IMR-90 (cell line): ENCODE data around the gene RPLP1. TPM values are rescaled to one million over a fixed set of nuclear protein-coding genes. Genes with fewer than 3 reads are reported as not detected.

Experiments
- ATAC-seq: fragments of 200-7000 bp; cut with Tn5 transposase; 2 replicates; pipeline ENCODE4 v1.9.1; 2020; ENCODE audit warnings: low read depth, mild to moderate bottlenecking, moderate library complexity
- BruUV-seq: library from RNA; stranded (reverse); fragments of 400-500 nt; replicated peaks from 2 replicates; lab custom pipeline; 2021; lab: Mats Ljungman, UMichigan
- CTCF ChIA-PET: fragments of 300-600 bp; formaldehyde crosslinking; extraction: SDS; loops from one replicate; lab custom pipeline; 2021; ENCODE audit warnings: antibody characterized with exemption; lab: Yijun Ruan, JAX
- POLR2A ChIA-PET: fragments of 300-600 bp; sonication (Branson Sonifier 250); formaldehyde crosslinking; loops from one replicate; lab custom pipeline; 2022; ENCODE audit warnings: antibody characterized with exemption; ENCODE audit not compliant: unreplicated experiment; lab: Charles Lee
- DNase-seq: peaks from one replicate; pipeline ENCODE4 v3.0.0; 2013
- H2AFZ ChIP-seq: replicated peaks from 2 replicates; pipeline ENCODE3; 2013; ENCODE audit warnings: low read length, mild to moderate bottlenecking; ENCODE audit not compliant: poor library complexity
- H2AK5ac ChIP-seq: 2 replicates; pipeline ENCODE4 v1.6.1; 2013; ENCODE audit warnings: low read depth, low read length, inconsistent platforms
- H2AK9ac ChIP-seq: replicated peaks from 2 replicates; pipeline ENCODE3; 2013; ENCODE audit warnings: mild to moderate bottlenecking, low read depth, low read length, moderate library complexity; ENCODE audit not compliant: poor library complexity
- H2BK120ac ChIP-seq: 2 replicates; pipeline ENCODE4 v1.6.1; 2013; ENCODE audit warnings: low read depth, low read length, inconsistent platforms
- H2BK15ac ChIP-seq: 3 replicates; pipeline ENCODE4 v1.6.1; 2013; ENCODE audit warnings: low read depth, low read length, inconsistent platforms
- H2BK20ac ChIP-seq: 2 replicates; pipeline ENCODE4 v1.6.1; 2013; ENCODE audit warnings: low read depth, mild to moderate bottlenecking, inconsistent platforms, low read length, moderate library complexity
- H2BK5ac ChIP-seq: 2 replicates; pipeline ENCODE4 v1.6.1; 2013; ENCODE audit warnings: mild to moderate bottlenecking, low read depth, low read length, inconsistent platforms; ENCODE audit not compliant: poor library complexity, severe bottlenecking
- H3K14ac ChIP-seq: replicated peaks from 2 replicates; pipeline ENCODE4 v1.6.1; 2013; ENCODE audit warnings: low read depth, low read length, inconsistent platforms
- H3K18ac ChIP-seq: 2 replicates; pipeline ENCODE4 v1.6.1; 2013; ENCODE audit warnings: low read depth, low read length, control low read depth
- H3K23ac ChIP-seq: 2 replicates; pipeline ENCODE4 v1.6.1; 2013; ENCODE audit warnings: low read depth, low read length, inconsistent platforms
- H3K27ac ChIP-seq: 2 replicates; pipeline ENCODE4 v1.5.1; 2013; ENCODE audit warnings: mild to moderate bottlenecking, control low read depth, low read length; ENCODE audit not compliant: insufficient read depth
- H3K27me3 ChIP-seq: 2 replicates; pipeline ENCODE4 v1.6.1; 2013; ENCODE audit warnings: low read length; ENCODE audit not compliant: control insufficient read depth, insufficient read depth
- H3K36me3 ChIP-seq: 2 replicates; pipeline ENCODE4 v1.6.1; 2013; ENCODE audit warnings: low read length, mixed read lengths; ENCODE audit not compliant: control insufficient read depth, insufficient read depth
- H3K4ac ChIP-seq: 2 replicates; pipeline ENCODE4 v1.6.1; 2013; ENCODE audit warnings: low read depth, low read length, inconsistent platforms
- H3K4me1 ChIP-seq: 2 replicates; pipeline ENCODE4 v1.6.1; 2013; ENCODE audit warnings: low read length, mixed read lengths; ENCODE audit not compliant: control insufficient read depth, insufficient read depth
- H3K4me2 ChIP-seq: 2 replicates; pipeline ENCODE4 v1.6.1; 2013; ENCODE audit warnings: low read depth, mild to moderate bottlenecking, control low read depth, low read length, moderate library complexity
- H3K4me3 ChIP-seq: 2 replicates; pipeline ENCODE4 v1.5.1; 2013; ENCODE audit warnings: low read depth, mild to moderate bottlenecking, control low read depth, low read length, moderate library complexity; ENCODE audit not compliant: insufficient read depth
- H3K56ac ChIP-seq: 2 replicates; pipeline ENCODE4 v1.6.1; 2013; ENCODE audit warnings: low read length, inconsistent platforms; ENCODE audit not compliant: insufficient read depth; ENCODE audit errors: extremely low read depth
- H3K79me1 ChIP-seq, 2 experiments: 2 replicates each; pipeline ENCODE4 v1.6.1; 2013; ENCODE audit warnings: low read length in 2 of 2, inconsistent platforms in 1 of 2, low read depth in 1 of 2
- H3K9ac ChIP-seq: 2 replicates; pipeline ENCODE4 v1.6.1; 2013; ENCODE audit warnings: low read depth, low read length, control low read depth
- H3K9me1 ChIP-seq: 2 replicates; pipeline ENCODE4 v1.6.1; 2013; ENCODE audit warnings: low read length, inconsistent platforms; ENCODE audit not compliant: insufficient read depth
- H3K9me3 ChIP-seq: 2 replicates; pipeline ENCODE4 v1.6.1; 2013; ENCODE audit warnings: low read length; ENCODE audit not compliant: control insufficient read depth, insufficient read depth
- H4K20me1 ChIP-seq: 2 replicates; pipeline ENCODE4 v1.6.1; 2013; ENCODE audit warnings: low read length, inconsistent platforms; ENCODE audit not compliant: insufficient read depth
- H4K5ac ChIP-seq: 2 replicates; pipeline ENCODE4 v1.6.1; 2013; ENCODE audit warnings: mild to moderate bottlenecking, low read depth, low read length, control low read depth
- H4K8ac ChIP-seq, 2 experiments: 2 replicates each; pipeline ENCODE4 v1.6.1; 2013; ENCODE audit warnings: low read depth in 2 of 2, low read length in 2 of 2, control low read depth in 1 of 2, inconsistent platforms in 1 of 2
- H4K91ac ChIP-seq: 2 replicates; pipeline ENCODE4 v1.6.1; 2013; ENCODE audit warnings: low read depth, low read length, inconsistent platforms; ENCODE audit not compliant: insufficient read depth
- BHLHE40 ChIP-seq: fragments of 150-350 bp; IDR thresholded peaks from 2 replicates; pipeline ENCODE4 v1.6.1; 2016; ENCODE audit warnings: mild to moderate bottlenecking, low read depth, low read length
- CHD1 ChIP-seq: IDR thresholded peaks from 2 replicates; pipeline ENCODE4 v1.6.1; 2012; ENCODE audit warnings: low read depth, low read length, improper control_type of control experiment
- MAFK ChIP-seq: IDR thresholded peaks from 2 replicates; pipeline ENCODE4 v1.6.1; 2012; ENCODE audit warnings: low read depth, low read length, improper control_type of control experiment
- MAZ ChIP-seq: IDR thresholded peaks from 2 replicates; pipeline ENCODE4 v1.6.1; 2012; ENCODE audit warnings: low read depth, mild to moderate bottlenecking, low read length, improper control_type of control experiment, moderate library complexity, borderline replicate concordance
- NFE2L2 ChIP-seq: fragments of 150-350 bp; IDR thresholded peaks from 2 replicates; pipeline ENCODE4 v1.6.1; 2016; ENCODE audit warnings: low read depth, mild to moderate bottlenecking, low read length
- POLR2A ChIP-seq: IDR thresholded peaks from 2 replicates; pipeline ENCODE4 v1.6.1; 2012; ENCODE audit warnings: mild to moderate bottlenecking, low read depth, low read length
- RCOR1 ChIP-seq: IDR thresholded peaks from 2 replicates; pipeline ENCODE4 v1.6.1; 2012; ENCODE audit warnings: mild to moderate bottlenecking, low read length, improper control_type of control experiment; ENCODE audit not compliant: insufficient replicate concordance
- RFX5 ChIP-seq: IDR thresholded peaks from 2 replicates; pipeline ENCODE4 v1.8.0; 2012; ENCODE audit warnings: low read depth, mild to moderate bottlenecking, low read length, moderate library complexity
- SMC3 ChIP-seq: fragments of 150-350 bp; IDR thresholded peaks from 2 replicates; pipeline ENCODE4 v1.6.1; 2016; ENCODE audit warnings: low read depth, mild to moderate bottlenecking, antibody characterized with exemption, low read length, moderate library complexity
- USF2 ChIP-seq: fragments of 150-350 bp; IDR thresholded peaks from 2 replicates; pipeline ENCODE4 v1.6.1; 2017; ENCODE audit warnings: mild to moderate bottlenecking, antibody characterized with exemption, low read length, low read depth
- WGBS, 2 experiments: methylation state at CpG; one replicate each; pipeline versions ENCODE4 v1.1.5 to v1.1.7; 2013; ENCODE audit warnings: missing lambda C conversion rate in 2 of 2; ENCODE audit not compliant: insufficient read length in 1 of 2; ENCODE audit errors: extremely low coverage in 2 of 2; 5-methylcytosine and 5-hydroxymethylcytosine counted together
- dilution Hi-C: fragments of 300-500 bp; cut with HindIII; formaldehyde crosslinking; loops from one replicate; pipeline ENCODE4 v1.14.3; 2018; ENCODE audit warnings: low sequenced_read_pairs; ENCODE audit not compliant: unreplicated experiment
- in situ Hi-C: fragments of 300-500 bp; cut with MboI; formaldehyde crosslinking; loops from 3 replicates; pipeline ENCODE4 v1.14.3; 2019; ENCODE audit warnings: low sequenced_read_pairs, inconsistent platforms, mixed read lengths
- intact Hi-C: fragments of 100-400 bp; cut with micrococcal nuclease; formaldehyde crosslinking; loops from 2 replicates; pipeline ENCODE4 v1.10.0; 2022
- polyA plus RNA-seq, 3 experiments: library from polyadenylated mRNA; depleted of rRNA; stranded (reverse); fragments of >200 nt; gene quantifications; 2 replicates each; pipeline ENCODE4 v1.2.3, GENCODE V29; 2012; ENCODE audit warnings: low replicate concordance in 1 of 3
- total RNA-seq: library from RNA; depleted of rRNA; stranded (reverse); fragments of >200 nt; gene quantifications from 2 replicates; pipeline ENCODE4 v1.2.3, GENCODE V29; 2012

Gene RPLP1
- total and polyA plus RNA-seq, 2 of the 4 experiments (the other 2 are of a cell fraction) = 97.0 to 1,440 TPM

GRCh38 chr15:69451951-69452691, 497 bp upstream of the RPLP1 start:
- H3K4me1 ChIP-seq = peaks cover 9% of the 10 kb centered on the region
- no peak for TF ChIP-seq RFX5
- TF ChIP-seq MAZ = no peak
- no peak for TF ChIP-seq POLR2A
- TF ChIP-seq USF2 = no peak
- no peak for TF ChIP-seq SMC3
- TF ChIP-seq RCOR1 = no peak
- no peak for TF ChIP-seq MAFK
- TF ChIP-seq CHD1 = no peak
- TF ChIP-seq BHLHE40 = no peak
- TF ChIP-seq NFE2L2 = no peak
- in situ Hi-C loops = no loop called here
- peak overlapping the region; percentile 20; the same call in 1 of the 2 replicates for H2BK20ac ChIP-seq
- peak overlapping the region; percentile 96 for H2AFZ ChIP-seq
- BruUV-seq = no TSS peak
- peak overlapping the region; percentile 44 for H3K4me3 ChIP-seq
- peak overlapping the region; percentile 96 for H3K14ac ChIP-seq
- WGBS, 2 experiments = 38% methylated on average over 13 of the region's 32 CpGs; no CpG with 5 or more reads in 1 of the 2 experiments
- peaks cover 5 to 47% of the 10 kb centered on the region in 2 experiments; a peak in 3 of 4 replicates for H3K79me1 ChIP-seq
- peak overlapping the region; percentile 51 for H3K27ac ChIP-seq
- peak overlapping the region; percentile 87 for H4K91ac ChIP-seq
- ChIA-PET CTCF (interaction anchor here (1.4 to 1.6 kb wide), 2 partner anchors 10 to 11 kb away, joined by 6 to 11 read pairs; no protein-coding TSS in a partner anchor), POLR2A (interaction anchor here (0.6 to 3.4 kb wide), 4 partner anchors 11 to 921 kb away, joined by 3 to 17 read pairs (median 6); partner anchors contain the start of gene KIF23)
- peak overlapping the region; percentile 95 to 97 for H4K8ac ChIP-seq
- H3K36me3 ChIP-seq = peaks cover 22% of the 10 kb centered on the region
- peak overlapping the region; percentile 58 for H2BK120ac ChIP-seq
- peak overlapping the region; percentile 28; the same call in 1 of the 2 replicates for H2AK5ac ChIP-seq
- H2BK5ac ChIP-seq = peak overlapping the region; percentile 64
- H3K4me2 ChIP-seq = peak overlapping the region; percentile 80
- peak overlapping the region; percentile 65 for H3K56ac ChIP-seq
- H3K23ac ChIP-seq = peak overlapping the region; percentile 94
- H3K9ac ChIP-seq = peak overlapping the region; percentile 71
- peak overlapping the region; percentile 80 for H4K5ac ChIP-seq
- peak overlapping the region; percentile 84 for H2AK9ac ChIP-seq
- no peaks in the 10 kb centered on the region for H3K27me3 ChIP-seq
- H4K20me1 ChIP-seq = peaks cover 45% of the 10 kb centered on the region
- H3K9me1 ChIP-seq = peaks cover 13% of the 10 kb centered on the region
- ATAC-seq (peak; percentile 19), DNase-seq (peak; percentile 56)
- H3K4ac ChIP-seq = peak overlapping the region; percentile 82
- dilution Hi-C loops = no loop called here
- H3K9me3 ChIP-seq = no peaks in the 10 kb centered on the region
- peak overlapping the region; percentile 13 for H3K18ac ChIP-seq
- peak overlapping the region; percentile 12; the same call in 1 of the 3 replicates for H2BK15ac ChIP-seq
- intact Hi-C loops = loop anchor here (2.0 to 10.0 kb wide), 2 partner anchors 37 to 287 kb away; partner anchors contain the start of genes GLCE and KIF23
